ENCODE data around the gene MGLL. TPM values are rescaled to one million over a fixed set of nuclear protein-coding genes. Genes with fewer than 3 reads are reported as not detected.
"Not testable (repeated sequence)": the region's sequence is repeated elsewhere in the genome, so short reads cannot be mapped to it uniquely, and the experiment has no call there.

MGLL gene
- total RNA-seq, 1 donor from 2014 or later = 45.7 TPM

- DNase-seq (ENCODE audit: low spot score) = peak; percentile 47
- intact Hi-C loops (cut with DNase I) = no loop called here
Observed at GRCh38 chr3:127662001-127662469, 160.3 kb downstream of the MGLL start.

- no peak for DNase-seq (ENCODE audit: low spot score)
- intact Hi-C loops (cut with DNase I) = no loop called here
Observed at GRCh38 chr3:127661600-127661999, 160.7 kb downstream of the MGLL start.

- intact Hi-C loops (cut with DNase I) = no loop called here
- peak; percentile 64 for DNase-seq (ENCODE audit: low spot score)
Observed at GRCh38 chr3:127660621-127661251, 161.6 kb downstream of the MGLL start.

- DNase-seq (ENCODE audit: low spot score) = no peak
- intact Hi-C loops (cut with DNase I) = no loop called here
Observed at GRCh38 chr3:127658234-127658633, 164.1 kb downstream of the MGLL start.

- intact Hi-C loops (cut with DNase I) = no loop called here
- DNase-seq (ENCODE audit: low spot score) = peak; percentile 2
Observed at GRCh38 chr3:127656906-127657305, 165.4 kb downstream of the MGLL start.

GRCh38 chr3:127655641-127656040, 166.7 kb downstream of the MGLL start:
- intact Hi-C loops (cut with DNase I) = no loop called here
- DNase-seq (ENCODE audit: low spot score) = peak; percentile 39

GRCh38 chr3:127654993-127655392, 167.3 kb downstream of the MGLL start:
- intact Hi-C loops (cut with DNase I) = loop anchor here (5.0 kb wide), 2 partner anchors 37 to 317 kb away; no protein-coding TSS in a partner anchor
- not testable (repeated sequence) for DNase-seq (ENCODE audit: low spot score)

- peak; percentile 67 for DNase-seq (ENCODE audit: low spot score)
- intact Hi-C loops (cut with DNase I) = loop anchor here (5.0 kb wide), 2 partner anchors 38 to 318 kb away; no protein-coding TSS in a partner anchor
Observed at GRCh38 chr3:127654374-127654773, 167.9 kb downstream of the MGLL start.

GRCh38 chr3:127652246-127652995, 169.9 kb downstream of the MGLL start:
- intact Hi-C loops (cut with DNase I) = loop anchor here (2.0 to 5.0 kb wide), 3 partner anchors 40 to 320 kb away; no protein-coding TSS in a partner anchor

GRCh38 chr3:127651516-127652172, 170.7 kb downstream of the MGLL start:
- peak; percentile 44 for DNase-seq (ENCODE audit: low spot score)
- intact Hi-C loops (cut with DNase I) = loop anchor here (2.0 to 5.0 kb wide), 3 partner anchors 41 to 321 kb away; no protein-coding TSS in a partner anchor

More at GRCh38 chr3:127652246-127652995, 169.9 kb downstream of the MGLL start:
- peak; percentile 76 for DNase-seq (ENCODE audit: low spot score)

- DNase-seq (ENCODE audit: low spot score) = peak; percentile 17
- intact Hi-C loops (cut with DNase I) = loop anchor here (5.0 kb wide), 2 partner anchors 42 to 322 kb away; no protein-coding TSS in a partner anchor
Observed at GRCh38 chr3:127650236-127650635, 172.1 kb downstream of the MGLL start.

GRCh38 chr3:127647845-127648204, 174.5 kb downstream of the MGLL start:
- no peak for DNase-seq (ENCODE audit: low spot score)
- intact Hi-C loops (cut with DNase I) = no loop called here

GRCh38 chr3:127647166-127647844, 175.0 kb downstream of the MGLL start:
- DNase-seq (ENCODE audit: low spot score) = peak; percentile 38
- intact Hi-C loops (cut with DNase I) = no loop called here

- intact Hi-C loops (cut with DNase I) = no loop called here
- peak; percentile 63 for DNase-seq (ENCODE audit: low spot score)
Observed at GRCh38 chr3:127646501-127647046, 175.7 kb downstream of the MGLL start.

GRCh38 chr3:127645371-127646015, 176.8 kb downstream of the MGLL start:
- peak; percentile 64 for DNase-seq (ENCODE audit: low spot score)
- intact Hi-C loops (cut with DNase I) = no loop called here

- peak; percentile 46 for DNase-seq (ENCODE audit: low spot score)
- intact Hi-C loops (cut with DNase I) = no loop called here
Observed at GRCh38 chr3:127644641-127645370, 177.5 kb downstream of the MGLL start.

- intact Hi-C loops (cut with DNase I) = no loop called here
- peak; percentile 20 for DNase-seq (ENCODE audit: low spot score)
Observed at GRCh38 chr3:127640042-127640355, 182.3 kb downstream of the MGLL start.

Measured in cardiac septum (tissue), 1 donor.